CD4-positive, alpha-beta T cell treated with Interleukin-12 subunit alpha and Interleukin-12 subunit beta, for 1 hour (primary cell): ENCODE results near the gene PRKCB.

Experiments
- DNase-seq: peaks from one replicate; pipeline ENCODE4 v3.0.0-alpha.2; 2020

Gene PRKCB

DNA sequence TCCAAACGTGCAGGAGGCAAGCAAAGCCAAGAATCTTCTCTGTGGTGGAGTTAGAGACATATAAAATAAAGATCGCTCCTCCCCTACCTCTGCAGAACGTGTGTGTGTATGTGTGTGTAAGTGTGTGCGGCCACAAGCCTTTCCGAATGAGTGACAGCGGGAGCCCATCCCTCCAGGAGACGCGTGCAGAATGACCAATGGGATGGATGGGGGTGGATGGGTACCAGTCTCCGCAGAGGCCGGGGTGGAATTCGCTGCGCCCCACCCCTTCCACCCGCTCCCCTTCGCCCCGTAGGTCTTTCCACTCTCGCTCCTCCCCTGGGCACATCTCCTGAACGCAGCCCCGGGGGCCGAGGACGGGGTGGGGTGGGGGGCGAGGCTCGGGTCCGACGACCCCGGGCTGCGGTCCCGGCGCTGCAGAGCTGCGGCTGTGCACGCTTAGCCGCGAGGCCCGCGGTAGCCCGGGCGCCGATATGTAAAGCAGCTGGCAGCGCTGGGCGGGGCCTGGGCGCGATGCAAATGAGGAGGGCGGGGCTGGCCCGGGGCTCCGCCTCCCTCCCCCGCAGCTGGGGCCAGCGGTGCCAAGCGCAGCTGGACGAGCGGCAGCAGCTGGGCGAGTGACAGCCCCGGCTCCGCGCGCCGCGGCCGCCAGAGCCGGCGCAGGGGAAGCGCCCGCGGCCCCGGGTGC is at the start of gene PRKCB:
Gene PRKCB (plus strand): TSS at position 594 of the 688 bp plus-strand sequence.
- DNase-seq = peak; percentile 92

DNA sequence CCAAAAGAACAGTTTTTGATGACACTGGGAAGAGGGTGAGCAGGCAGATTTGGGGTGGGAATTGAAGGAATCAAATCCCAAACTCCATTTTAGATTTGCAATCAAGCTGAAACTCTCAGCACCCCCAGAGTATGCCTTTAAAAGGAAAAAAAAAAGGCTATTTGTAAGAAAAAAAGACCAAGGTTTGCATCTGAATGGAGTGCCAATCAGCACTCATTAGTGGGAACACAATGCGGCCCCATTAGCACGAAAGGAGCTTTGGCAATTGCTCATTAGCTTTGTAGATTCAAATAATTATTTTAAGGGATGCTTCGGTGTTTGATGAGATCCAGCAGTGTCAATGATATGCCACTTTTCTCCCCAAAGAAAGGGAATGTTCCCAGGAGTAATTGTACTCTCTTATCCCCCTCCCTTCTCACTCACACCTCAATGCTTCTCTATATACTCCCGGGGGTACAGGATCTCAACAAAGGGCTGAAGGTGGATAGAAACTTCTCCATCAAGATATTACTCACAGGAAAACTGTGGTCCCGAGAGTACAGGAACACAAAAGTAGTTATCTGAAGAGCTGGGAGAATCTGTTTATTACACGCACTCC is 48.7 kb upstream of the PRKCB start:
- DNase-seq = no peak

DNA sequence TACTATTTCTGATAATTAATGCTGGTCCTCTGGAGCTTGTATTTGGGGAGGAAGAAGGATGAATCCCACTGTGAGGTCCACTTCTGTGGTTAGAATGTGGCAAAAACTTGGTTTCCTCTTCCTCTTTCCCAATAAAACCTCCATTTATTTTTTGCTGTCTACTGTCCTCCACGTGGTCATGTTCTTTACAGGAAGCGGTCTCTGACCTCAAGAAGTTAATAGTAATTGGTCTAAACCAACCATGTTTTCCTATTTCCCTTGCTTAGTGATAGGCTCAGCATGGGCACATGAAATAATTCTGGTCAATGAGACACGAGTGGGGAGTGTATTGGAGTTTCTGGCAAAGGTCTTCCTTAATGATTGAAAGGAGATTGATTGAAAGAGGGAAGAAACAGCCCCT is 47.1 kb upstream of the PRKCB start:
- no peak for DNase-seq

DNA sequence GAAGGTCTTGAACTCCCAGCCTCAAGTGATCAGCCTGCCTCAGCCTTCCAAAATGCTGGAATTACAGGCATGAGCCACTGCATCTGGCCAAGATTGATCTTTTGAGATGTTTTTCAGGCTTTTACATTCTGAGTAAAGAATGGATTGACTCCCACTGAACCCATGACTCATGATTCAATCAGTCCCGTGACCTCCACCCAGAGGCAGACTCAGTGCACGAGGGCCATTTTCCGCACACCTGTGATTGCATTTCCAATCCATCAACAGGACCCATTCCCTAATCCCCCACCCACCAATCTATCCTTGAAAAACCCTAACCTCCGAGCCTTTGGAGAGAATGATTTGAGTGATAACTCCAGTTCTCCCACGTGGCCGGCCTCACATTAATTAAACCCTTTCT is 40.4 kb upstream of the PRKCB start:
- no peak for DNase-seq

DNA sequence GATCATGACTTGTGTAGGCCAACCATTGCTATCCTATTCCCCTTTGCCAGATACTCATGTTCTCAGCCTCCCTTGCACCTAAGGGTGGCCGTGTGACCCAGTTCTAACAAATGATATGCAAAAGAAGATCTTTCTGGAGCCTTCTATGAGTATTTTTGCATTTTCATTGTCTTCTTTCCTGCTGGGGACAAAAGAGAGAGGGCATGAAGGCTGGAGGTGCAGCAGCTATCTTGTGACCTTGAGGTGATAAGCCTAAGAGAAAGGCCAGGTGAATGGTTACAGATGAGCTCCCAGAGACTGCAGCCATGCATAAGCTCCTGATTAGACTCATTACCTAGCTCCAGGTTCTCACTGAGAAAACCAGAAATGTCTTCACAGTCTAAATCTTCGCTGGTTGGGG is 38.8 kb upstream of the PRKCB start:
- no peak for DNase-seq

DNA sequence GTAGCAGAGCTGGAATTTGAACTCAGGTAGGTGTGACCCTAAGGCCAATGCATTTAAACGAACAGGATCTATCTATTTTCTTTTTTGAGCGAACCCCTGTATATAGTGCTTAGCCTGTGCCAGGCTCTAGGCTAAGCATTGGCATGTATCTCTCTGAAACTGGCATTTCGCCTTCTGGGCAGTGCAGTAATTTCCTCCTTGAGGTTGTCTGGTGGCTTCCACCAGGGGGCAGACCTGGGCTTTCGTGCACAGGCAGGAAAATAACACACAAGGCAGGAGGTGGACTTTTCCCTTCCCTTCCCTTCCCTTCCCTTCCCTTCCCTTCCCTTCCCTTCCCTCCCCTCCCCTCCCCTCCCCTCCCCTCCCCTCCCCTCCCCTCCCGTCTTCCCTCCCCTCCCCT is 34.4 kb upstream of the PRKCB start:
- peak; percentile 76 for DNase-seq

DNA sequence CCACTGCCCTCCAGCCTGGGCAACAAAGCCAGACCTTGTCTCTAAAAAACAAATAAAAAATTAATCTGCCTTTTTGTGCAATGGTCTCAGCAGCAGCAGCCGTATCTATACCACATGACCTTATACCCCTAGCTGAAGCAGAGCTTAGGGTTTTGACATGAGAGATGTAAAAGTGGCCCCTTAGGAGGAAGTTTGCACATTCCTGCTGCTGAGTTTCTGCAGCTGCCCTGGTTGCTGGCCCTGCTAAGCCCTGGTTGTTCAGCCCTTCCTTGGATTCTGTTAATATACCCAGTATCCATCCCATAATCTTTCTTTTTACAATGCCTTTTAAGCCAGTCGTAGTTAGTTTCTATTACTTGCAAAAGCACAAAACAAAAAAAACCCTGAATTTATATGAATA is 33.0 kb upstream of the PRKCB start:
- DNase-seq = no peak

DNA sequence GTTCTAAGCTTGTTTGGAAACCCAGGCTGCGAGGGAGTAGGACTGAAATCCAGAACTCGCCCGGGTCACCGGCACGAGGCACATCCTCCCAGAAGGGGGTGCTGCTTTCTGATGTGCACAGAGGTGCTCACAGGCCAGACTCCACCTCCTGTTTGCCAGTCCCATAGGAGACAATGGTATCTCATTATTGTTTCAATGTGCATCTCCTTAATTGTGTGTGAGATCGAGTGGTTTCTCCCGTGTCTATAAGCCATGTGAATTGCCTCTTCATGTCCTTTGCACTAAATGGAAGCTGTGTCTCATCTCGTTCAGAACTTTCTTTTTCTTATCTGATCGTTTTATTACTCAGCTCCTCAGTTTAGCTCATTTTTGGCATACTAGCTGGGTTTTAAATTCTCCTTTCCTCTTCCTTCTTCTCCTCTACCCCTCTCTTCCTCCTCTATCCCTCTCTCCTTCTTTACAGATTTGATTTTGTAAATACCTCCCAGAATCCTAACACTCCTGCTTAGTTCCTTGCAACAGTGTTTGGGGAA is 32.1 kb upstream of the PRKCB start:
- peak; percentile 79 for DNase-seq

DNA sequence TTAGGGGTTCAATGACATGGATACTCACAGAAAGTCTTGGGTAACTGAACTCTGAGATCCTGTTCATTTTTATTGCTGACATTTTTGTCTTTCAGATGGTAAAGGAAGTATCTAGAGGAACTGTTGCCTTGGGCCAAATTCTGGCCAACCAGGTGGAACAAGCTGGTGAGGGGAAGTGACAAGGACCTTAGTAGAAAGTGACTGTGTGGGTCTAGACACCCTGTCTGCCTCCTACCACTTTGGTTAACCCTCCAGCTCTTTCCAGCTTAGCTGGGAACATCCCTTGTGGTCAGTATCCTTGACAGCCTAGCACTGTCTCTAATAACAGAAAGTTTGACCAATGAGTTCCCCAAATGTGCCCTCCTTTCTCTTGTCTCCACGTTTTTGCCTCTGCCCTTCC is 28.8 kb upstream of the PRKCB start:
- DNase-seq = peak; percentile 1

DNA sequence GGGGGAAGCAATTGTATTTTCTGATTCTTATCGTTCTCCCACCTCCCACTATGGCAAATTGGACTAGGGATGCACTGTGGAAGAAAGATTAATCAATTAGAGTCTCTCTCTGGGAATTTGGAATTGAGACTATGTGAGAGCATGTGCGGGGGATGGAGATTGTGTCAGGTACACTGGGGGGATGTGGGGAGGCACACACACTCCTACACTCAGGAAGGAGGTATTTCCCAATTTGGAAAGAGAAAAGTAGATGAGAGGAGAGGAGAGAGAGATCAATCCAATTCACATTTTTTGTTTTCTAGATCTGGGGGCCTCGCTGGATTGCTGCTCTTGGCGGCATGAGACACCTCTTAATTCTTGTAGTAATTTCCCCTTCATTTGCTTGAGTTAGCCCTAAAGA is 14.3 kb upstream of the PRKCB start:
- DNase-seq = no peak

DNA sequence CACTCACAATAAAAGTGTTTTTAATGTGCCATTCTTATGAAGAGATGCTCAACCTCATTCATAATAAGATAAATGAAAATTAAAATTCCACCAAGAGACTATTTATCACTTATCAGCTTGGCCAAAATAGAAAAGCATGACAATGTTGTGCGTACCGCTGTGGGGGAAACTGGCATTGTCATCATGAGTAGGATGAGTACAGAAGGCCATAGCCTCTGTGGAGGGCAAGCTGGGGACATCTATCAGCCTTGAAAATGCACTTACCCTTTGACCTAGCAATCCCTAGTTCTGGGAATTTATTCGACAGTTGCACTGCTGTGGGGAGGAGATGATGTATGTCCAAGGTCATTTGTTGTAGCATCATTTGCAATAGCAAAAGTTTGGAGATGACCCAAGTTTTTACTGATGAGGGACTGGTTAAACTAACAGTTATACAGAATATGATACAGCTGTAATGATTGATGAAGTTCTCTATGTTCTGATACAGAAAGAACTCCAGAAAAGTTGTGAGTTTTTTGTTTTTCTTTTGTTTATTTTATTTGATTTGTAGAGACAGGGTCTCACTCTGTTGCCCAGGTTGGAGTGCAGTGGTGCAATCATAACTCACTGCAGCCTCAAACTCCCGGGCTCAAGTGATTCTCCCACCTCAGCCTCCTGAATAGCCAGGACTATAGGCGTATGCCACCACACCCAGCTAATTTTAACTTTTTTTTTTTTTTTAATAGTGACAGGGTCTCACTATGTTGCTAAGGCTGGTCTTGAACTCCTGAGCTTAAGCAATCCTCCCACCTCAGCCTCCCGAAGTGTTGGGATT is 13.7 kb upstream of the PRKCB start:
- no peak for DNase-seq

DNA sequence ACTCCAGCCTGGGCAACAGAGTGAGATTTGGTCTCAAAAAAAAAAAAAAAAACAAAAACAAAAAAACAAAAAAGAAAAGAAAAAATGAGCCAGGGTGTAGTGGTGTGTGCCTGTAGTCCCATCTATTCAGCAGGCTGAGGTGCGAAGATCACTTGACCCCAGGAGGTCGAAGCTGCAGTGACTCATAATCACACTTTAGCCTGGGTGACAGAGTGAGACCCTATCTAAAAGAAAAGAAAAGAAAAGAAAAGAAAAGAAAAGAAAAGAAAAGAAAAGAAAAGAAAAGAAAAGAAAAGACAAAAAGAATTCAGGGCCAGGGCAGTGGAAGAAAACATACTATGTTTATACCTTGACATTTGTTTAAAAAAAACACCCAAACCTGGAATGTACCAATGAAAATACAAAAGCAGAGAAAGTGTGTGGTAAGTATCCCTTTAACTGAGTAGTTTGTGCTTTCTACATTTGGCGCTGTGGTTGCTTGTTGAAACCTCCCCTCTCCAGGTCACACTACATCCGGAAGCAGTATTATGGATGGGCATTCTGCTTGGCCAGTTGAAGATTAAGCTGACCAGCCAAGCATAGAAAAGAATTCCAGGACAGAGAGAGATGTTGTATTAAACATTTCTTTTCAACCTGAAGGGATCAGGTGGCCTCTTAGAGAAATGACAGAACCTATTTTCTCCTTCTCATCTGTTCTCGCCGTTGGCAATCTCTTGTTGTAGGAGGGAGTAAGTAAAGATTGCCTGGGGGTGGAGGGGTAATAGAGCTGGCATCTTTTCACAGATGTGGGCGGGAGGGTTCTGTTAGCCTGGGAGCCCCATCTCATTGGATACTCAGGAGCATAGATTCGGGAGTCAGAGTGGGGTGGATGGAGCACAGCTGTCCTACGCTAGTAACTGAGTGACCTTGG is 12.1 kb upstream of the PRKCB start:
- no peak for DNase-seq

DNA sequence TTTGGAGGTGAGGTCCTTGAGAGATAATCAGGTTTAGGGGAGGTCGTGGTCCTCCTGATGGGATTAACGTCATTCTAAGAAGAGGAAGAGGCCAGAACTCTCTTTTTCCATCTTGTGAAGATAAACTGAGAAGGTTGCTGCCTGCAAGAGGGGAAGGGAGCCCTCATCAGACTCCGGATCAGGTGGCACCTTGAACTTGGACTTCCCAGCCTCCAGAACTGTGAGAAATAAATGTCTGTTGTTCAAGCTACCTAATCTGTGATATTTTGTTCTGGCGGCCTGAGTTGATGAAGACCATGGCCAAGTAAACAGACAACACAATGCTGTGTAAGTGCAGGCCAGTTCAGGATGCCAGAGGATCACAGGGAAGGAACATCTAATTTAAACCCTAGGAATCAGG is 10.9 kb upstream of the PRKCB start:
- DNase-seq = no peak

DNA sequence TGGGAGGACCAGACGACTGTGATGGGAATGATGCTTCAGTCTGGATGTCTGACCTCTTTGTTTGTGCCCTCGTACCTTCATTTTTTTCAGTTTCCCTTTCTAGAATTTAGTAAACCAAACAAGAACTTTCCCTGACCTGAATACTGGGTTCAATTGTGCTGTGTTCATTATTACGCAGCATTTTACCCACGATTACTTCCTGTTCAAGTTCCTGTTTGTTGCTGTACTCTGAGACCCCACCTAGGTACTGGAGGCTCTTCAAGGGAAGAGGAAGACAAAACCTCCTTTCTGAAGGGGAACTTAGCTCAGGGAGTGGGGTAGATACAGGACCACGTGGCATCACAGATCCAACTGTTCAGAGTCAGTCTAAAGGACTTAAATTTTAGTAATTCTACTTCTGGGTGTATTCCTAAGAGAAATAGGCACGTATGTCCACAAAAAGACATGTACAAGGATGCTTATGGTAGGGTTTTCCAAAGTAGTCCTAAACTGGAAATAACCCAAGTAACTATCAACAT is 9.2 kb upstream of the PRKCB start:
- peak; percentile 76 for DNase-seq

DNA sequence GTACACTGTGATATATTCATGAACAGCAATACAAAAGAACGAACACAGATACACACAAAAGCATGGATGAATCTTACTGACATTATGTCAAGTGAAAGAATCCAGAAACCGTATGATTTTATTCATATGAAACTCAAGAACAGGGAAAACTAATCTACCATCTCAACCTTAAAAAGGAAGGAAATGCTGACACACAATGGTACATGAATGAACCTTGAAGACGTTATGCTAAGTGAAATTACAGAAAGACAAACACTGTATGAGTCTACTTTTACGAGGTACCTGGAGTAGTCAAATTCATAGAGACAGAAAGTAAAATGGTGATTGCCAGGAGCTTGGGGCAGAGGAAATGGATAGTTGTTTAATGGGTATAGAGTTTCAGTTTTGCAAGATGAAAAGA is 8.7 kb upstream of the PRKCB start:
- DNase-seq = no peak

DNA sequence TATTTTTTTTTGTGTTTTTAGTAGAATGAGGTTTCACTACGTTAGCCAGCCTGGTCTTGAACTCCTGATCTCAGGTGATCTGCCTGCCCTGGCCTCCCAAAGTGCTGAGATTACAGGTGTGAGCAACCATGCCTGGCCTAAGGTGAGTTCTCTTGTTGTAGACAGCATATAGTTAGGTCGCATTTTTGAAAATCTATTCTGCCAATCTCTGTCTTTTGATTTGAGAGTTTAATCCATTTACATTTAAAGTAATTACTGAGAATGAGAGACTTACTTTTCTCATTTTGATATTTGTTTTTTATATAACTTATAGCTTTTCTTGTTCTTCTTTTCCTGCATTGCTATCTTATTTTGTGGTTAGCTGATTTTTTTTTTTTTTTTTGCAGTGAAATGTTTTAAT is 6.3 kb upstream of the PRKCB start:
- DNase-seq = no peak

DNA sequence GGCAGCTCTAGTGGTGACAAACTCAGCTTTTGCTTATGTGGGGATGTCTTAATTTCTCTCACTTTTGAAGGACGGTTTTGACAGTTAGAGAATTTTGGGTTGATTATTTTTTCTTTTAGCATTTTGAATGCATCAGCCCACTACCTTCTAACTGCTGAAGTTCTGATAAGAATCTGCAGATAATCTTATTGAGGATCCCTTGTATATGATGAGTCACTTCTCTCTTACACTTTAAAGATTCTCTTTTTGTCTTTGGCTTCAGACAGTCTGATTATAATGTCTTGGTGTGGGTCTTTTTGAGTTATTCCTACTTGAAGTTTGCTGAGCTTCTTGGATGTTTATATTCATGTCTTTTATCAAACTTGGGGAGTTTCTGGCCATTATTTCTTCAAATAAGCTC is 5.5 kb upstream of the PRKCB start:
- no peak for DNase-seq

DNA sequence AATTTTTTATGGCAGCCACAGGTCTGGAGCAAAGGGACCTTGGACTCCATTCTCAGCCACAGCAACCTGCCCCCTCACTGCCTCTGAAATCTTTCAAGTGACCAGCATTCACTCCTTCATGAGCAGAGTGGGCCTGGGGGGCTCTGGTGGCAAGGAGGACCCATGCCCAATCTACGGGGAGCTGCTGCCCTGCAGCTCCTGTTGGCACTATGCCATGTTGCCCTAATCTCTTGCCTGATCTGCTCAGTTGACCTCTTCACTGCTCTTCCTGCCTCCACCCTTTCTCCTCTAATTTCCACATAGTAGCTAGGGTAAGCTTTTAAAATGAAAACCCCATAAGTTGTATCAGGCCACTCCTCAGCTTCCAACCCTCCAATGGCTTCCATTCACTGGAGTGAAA is 2.9 kb upstream of the PRKCB start:
- DNase-seq = no peak

DNA sequence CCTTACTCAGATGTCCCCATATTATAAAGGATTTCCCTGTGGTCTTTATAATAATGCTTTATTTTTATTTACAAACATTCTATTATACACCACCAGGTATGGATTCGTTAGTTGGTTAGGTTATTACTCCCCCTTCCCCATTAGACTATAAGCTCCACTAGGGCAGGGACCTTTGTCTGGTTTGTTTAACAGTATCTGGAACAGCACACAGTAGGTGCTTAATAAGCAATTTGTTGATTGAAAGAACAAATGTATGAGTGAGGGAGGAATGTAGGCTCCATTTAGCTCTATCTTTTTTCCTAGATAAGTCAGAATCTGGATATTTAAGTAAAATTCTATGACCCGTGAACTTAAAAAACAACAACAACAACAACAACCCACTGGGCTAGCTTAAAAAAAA is 2.3 kb upstream of the PRKCB start:
- no peak for DNase-seq

DNA sequence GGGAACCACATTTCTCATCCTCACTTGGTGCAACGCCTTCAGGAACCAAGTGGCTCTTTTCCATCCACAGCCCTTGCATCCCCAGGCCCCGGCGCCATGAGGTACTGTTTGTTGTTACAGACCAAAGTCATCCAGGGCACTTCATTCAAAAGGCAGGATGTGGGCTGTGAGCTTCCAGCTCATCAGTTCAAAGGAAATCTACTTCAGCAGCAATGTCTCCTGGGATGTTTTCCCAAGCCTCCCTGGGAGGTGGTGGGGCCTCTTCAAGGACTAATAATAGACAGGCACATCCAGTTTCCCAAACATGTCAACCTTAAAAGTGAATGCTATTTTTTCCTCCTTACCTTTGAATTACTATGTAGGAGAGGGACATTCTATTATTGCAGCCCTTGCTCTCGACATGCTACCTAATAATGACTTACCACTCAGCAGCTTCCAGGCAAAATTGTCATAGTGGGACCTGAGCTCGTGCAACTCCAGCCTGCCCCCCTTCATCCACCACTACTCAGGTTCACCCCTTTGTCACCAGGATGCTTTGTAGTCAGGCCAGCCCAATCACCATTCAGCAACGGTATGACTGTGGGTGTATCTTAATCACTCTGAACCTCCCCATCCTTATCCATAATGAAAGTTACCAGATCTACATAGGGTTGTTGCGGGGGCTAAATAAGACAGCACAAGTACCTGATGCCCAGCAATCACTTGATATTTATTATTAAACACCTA is 1.7 kb upstream of the PRKCB start:
- DNase-seq = no peak

DNA sequence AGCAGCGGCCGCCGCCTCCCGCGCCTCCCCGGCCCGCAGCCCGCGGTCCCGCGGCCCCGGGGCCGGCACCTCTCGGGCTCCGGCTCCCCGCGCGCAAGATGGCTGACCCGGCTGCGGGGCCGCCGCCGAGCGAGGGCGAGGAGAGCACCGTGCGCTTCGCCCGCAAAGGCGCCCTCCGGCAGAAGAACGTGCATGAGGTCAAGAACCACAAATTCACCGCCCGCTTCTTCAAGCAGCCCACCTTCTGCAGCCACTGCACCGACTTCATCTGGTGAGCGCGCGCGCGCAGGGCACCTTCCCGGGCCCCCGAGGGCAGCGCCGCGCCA is 258 bp downstream of the PRKCB start:
- no peak for DNase-seq
